Tongue (tissue), 2 donors: ENCODE data around the gene RBKS. TPM values are rescaled to one million over a fixed set of nuclear protein-coding genes. Genes with fewer than 3 reads are reported as not detected.
A peak's percentile ranks its signal among the peaks of the same experiment; 100 is the strongest.
"Not testable (repeated sequence)": the region's sequence is repeated elsewhere in the genome, so short reads cannot be mapped to it uniquely, and the experiment has no call there.

ENCODE experiments used
- DNase-seq: peaks from one replicate; pipeline ENCODE4 v3.0.0-alpha.2; 2015
- total RNA-seq: library from RNA; depleted of rRNA; stranded (reverse); fragments of >200 nt; gene quantifications from one replicate; pipeline ENCODE4 v1.2.3, GENCODE V29; 2014

Gene RBKS
- total RNA-seq, 1 donor from 2014 or later = 0.62 TPM

DNA sequence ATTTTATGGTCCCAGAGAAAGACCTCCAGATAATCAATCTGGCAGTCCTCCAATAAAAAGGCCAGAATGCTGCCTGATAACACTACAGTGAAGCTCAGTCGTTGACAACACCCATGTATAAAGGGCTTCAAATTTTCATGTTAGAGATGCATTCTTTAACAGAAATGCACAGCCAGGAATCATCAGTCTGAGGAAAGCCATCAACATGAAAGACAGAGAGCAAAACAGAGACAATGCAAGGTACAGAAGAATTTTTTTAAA is 14.1 kb upstream of the RBKS start:
- DNase-seq = no peak

DNA sequence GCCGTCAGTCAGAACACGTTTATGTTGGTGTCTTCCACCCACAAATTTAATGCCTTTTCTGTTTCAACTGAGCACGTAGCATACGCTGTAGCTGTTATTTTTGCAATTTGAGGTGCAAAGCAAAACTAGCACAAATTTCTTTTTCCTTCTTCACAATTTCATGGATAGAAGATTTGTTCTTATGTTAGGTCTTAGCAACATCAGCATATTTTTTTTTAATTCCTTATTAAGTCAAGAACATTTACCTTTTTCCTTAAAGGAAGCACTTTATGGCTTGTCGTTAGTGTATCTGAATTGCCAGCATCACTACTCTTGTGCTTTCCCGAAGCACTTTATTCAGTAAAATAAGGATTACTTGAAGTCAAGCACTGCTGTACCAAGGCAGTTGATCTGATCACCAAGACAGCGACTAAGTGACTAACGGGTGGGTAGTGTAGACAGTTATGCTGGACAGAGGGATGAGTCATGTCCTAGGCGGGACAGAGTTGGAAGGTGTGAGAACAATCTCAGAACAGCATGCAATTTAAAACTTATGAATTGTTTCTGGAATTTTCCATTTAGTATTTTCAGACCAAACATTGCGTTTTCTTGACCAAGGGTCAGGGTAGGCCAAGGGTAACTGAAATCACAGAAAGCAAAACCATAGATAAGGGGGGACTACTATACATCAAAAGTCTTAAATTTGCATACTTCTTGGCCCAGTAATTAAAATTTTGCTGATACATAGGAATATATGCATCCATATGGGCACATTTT is 13.6 kb upstream of the RBKS start:
- DNase-seq = no peak

DNA sequence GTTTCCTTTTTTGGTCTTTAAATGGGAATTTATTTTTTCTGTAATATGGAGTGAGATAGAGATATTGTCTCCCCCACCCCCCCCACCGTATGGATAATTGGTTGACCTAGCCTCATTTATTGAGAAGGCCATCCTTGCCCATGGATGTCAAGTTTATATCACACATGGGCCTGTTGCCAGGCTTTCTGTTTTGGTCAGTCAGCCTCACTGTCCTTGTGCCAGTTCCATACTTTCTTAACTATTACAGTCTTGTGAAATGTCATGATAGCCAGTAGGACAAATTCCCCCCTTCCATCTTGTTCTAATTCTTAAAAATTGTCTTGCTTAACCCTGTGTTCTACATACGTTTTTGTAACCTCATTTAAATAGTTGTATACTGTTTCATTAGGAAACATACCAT is 12.8 kb upstream of the RBKS start:
- no peak for DNase-seq

DNA sequence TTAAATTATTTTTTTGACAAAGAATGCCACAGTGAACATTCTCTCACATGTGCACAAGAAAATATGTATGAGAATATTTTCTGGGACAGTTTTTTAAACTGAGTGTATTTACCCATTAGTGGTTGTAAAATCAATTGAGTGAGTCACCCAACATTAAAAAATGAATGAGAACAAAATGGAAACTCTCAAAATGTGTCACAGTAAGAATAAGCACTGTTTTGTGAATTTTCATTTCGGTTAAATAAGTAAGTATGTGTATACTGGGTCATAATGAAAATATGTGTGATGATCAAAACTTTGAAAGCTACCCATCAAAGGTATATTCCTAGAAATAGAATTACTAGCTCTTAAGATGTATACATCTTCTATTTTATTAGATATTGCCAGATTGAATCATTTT is 11.9 kb upstream of the RBKS start:
- no peak for DNase-seq

GRCh38 chr2:27901234-27901633 is 11.0 kb upstream of the RBKS start:
- DNase-seq = no peak

DNA sequence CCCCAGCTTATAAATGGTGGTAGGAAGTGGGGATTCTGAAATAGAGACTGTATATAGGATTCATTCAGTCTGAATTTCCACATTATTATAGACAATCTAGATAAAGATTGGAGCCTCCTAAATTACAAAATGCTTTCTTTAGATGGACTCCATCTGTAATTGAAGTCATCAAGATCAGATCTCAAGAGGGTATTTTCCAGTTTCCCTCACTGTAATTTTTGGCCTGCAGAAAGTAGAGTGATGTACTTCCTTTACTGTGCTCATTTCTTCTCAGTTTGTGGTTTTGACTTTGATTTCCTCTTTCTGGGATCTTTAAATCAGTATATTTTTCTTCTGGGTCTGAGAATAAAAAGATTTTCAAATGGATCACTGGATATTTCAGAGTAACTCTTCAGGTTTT is 7.5 kb upstream of the RBKS start:
- no peak for DNase-seq

- no peak for DNase-seq
These were observed 2.8 kb upstream of the RBKS start for GRCh38 chr2:27893006-27893405.

DNA sequence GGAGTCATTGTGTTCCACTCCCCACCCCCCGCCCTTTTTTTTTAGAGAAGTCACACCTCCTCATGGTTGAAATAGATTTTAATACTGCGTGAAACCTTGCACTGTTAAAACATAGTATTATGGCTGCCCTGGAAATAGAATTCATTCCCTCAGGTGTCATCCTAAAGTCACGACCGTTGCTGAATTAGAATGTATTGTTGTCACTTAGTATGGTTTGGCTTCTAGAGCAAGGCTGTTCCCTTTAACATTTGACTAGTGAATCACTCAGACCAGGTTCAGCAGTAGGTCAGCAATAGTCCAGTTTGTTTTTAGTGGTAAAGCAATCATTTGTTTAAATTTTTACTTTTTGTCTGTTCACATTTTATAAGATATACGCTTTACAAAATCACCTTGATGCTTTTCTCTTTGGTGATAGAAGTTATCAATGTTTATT is 1.5 kb upstream of the RBKS start:
- no peak for DNase-seq

DNA sequence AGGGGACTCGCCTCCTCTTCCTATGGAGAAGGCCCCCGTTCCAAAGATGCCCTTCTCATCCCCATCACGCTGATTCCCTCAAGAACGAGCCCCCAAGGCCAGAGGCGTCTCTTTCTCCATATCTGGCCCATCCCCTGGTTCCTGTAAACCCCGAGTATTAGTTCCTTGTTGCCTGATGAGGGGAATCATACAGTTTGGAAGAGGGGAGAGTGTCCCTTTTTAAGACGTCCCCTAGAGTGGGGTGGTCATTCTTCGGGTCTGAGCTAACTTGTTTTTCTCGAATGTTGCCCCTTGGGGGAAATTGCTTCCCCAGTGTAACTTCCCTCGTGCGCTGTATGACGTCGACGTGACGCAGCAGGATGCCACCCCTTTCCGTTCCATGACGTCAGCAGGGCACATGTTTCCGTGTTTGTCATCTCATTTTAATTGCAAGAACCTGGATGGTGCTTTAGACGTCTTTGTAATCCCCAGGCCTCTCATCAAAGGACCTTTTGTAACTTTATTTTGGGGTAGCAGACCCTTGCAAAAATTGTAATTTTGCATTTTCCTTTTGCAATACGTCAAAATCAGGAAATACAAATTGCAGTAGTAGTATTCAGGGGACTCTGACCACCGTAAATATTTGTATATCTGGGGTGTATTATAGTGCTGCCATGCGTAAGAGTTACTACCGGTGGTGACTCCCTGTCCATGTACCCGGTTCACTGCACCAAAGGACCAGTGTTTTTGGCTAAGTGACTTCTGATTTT is 911 bp upstream of the RBKS start:
- peak; percentile 88 for DNase-seq

DNA sequence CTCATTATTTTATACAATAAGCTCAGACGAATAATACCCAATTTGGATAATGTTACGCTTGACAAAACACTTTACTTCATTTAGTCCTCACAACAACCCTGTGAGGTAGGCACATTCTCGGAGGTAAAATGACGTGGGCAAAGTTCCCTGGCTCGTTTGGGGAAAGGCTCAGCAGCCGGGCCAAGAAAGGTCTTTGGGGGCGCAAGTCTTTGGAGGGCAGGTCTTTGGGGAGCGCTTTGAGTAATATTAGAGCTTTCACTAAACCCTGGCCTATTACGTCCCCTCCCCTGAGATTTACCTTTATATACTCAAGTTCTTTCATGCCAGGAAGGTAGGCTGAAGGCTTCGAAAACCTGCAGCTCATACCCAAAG is 427 bp downstream of the RBKS start:
- peak; percentile 16 for DNase-seq

- DNase-seq = no peak
These were observed 1.4 kb downstream of the RBKS start for GRCh38 chr2:27888790-27889189.

DNA sequence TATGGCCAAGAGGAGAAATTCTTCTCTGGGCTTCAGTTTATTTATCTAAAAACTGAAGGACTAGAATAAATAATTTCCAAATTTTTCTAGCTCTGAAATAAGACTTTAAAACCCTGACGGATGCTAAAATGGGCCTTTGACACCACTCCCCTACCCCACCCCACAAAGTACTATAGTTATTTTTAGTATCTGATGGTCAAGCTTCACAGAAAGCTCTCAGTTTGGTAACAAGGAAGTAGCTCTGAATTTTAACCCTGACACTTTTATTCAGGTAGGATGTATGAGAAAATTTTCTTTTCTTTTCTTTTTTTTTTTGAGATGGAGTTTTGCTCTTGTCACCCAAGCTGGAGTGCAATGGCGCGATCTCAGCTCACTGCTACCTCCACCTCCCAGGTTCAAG is 2.4 kb downstream of the RBKS start:
- DNase-seq = no peak

DNA sequence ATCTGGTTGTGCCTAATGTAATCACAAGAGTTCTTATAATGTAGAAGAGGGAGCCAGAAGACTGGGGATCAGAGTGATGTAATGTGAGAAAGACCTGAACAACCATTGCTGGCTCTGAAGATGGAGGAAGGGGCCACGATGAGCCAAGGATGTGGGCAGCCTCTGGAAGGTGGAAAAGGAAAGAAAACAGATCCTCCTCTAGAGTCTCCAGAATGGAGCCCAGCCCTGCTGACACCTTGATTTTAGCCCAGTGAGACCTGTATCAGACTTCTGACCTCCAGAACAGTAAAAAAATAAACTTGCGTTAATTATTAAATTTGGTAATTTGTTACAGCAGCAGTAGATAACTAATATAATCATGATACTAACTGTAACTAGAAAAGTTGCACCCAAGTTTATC is 3.1 kb downstream of the RBKS start:
- DNase-seq = no peak

GRCh38 chr2:27886322-27886721 is 3.9 kb downstream of the RBKS start:
- DNase-seq = no peak

GRCh38 chr2:27885661-27886060 is 4.5 kb downstream of the RBKS start:
- no peak for DNase-seq

GRCh38 chr2:27885234-27885633 is 5.0 kb downstream of the RBKS start:
- no peak for DNase-seq

DNA sequence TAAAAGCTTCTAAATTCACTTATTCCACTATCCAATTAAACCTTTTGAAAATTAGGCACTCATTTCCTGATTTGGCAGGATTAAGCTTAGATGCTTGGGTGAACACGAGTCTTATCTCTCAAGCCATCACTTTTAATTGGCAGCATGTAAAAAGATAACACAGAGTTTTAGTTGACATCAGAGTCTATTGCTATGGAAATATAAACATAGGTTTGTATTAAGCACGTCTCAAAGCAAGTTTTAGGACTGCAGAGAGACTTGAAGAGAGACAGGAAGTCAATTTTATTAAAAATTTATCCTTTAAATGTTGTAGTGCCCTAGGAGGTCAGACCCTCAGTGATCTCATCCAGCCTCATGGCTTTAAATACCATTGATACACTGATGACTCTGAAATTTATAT is 5.6 kb downstream of the RBKS start:
- no peak for DNase-seq

DNA sequence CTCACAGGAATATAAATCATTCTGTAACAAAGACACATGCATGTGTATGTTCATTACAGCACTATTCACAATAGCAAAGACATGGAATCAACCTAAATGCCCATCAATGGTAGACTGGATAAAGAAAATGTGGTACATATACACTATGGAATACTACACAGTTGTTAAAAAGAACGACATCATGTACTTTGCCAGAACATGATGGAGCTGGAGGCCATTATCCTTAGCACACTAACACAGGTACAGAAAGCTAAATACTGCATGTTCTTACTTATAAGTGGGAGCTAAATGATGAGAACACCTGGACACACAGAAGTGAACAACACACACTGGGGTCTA is 7.6 kb downstream of the RBKS start:
- DNase-seq = not testable (repeated sequence)

GRCh38 chr2:27881815-27882583 is 8.2 kb downstream of the RBKS start:
- DNase-seq = not testable (repeated sequence)

DNA sequence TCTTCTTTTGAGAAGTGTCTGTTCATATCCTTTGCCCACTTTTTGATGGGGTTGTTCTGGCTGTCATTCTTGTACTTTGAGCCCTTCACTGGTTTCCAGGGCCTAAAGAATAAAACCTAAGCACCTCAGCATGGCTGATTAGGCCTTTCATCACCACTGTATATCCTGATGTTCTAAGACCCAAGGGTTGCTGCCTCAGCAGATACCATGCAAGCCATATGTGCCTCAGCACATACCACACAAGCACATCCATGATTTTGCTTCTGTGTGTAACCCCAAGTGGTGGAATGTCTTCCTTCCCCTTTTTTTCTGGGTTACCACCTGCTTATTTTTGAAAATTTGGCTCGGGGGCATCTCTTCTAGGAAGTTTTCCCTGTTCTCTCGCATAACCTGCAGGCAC is 11.4 kb downstream of the RBKS start:
- DNase-seq = no peak

GRCh38 chr2:27875089-27875881 is 14.9 kb downstream of the RBKS start:
- DNase-seq = no peak

DNA sequence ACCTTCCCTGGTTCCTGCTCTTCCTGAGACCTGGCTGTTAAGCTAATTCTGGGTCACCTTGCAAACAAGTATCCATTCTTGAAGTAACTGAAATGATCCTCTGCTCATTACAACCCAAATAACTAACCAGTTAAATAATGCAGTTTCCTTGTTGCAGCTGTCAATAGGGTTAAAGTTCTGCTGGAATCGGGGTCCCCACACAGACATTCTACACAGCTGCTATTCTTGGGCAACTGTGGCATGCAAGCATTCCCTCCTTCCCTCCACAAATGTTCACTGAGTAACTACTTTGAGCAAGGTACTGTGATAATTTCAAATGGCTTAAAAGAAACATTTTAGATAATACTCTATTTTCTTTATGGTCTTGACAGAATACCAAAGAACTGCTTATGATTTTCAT is 17.1 kb downstream of the RBKS start:
- DNase-seq = peak; percentile 6

GRCh38 chr2:27871802-27872201 is 18.4 kb downstream of the RBKS start:
- DNase-seq = peak; percentile 13
